Neuronal stem cell (in vitro differentiated cells): Measurements from ENCODE around the gene SAMD4A.

ENCODE experiments used
- DNase-seq: peaks from one replicate; pipeline ENCODE4 v3.0.0-alpha.2; 2013; ENCODE audit warnings: low spot score
- H2AFZ ChIP-seq: one replicate; pipeline ENCODE4 v1.6.1; 2013; ENCODE audit warnings: mild to moderate bottlenecking, low read length, inconsistent platforms
- H2AK5ac ChIP-seq: 2 replicates; pipeline ENCODE4 v1.6.1; 2013; ENCODE audit warnings: low read depth, mild to moderate bottlenecking, inconsistent platforms, low read length, moderate library complexity, mixed read lengths
- H2BK120ac ChIP-seq: 2 replicates; pipeline ENCODE4 v1.6.1; 2013; ENCODE audit warnings: low read depth, mild to moderate bottlenecking, inconsistent platforms, low read length, moderate library complexity, mixed read lengths
- H2BK12ac ChIP-seq: one replicate; pipeline ENCODE4 v1.6.1; 2013; ENCODE audit warnings: low read length, inconsistent platforms
- H2BK15ac ChIP-seq: 2 replicates; pipeline ENCODE4 v1.6.1; 2013; ENCODE audit warnings: mild to moderate bottlenecking, low read length, inconsistent platforms, mixed read lengths
- H2BK5ac ChIP-seq: one replicate; pipeline ENCODE4 v1.6.1; 2013; ENCODE audit warnings: inconsistent platforms, mild to moderate bottlenecking, low read length, moderate library complexity
- H3K14ac ChIP-seq: one replicate; pipeline ENCODE4 v1.6.1; 2013; ENCODE audit warnings: low read length, inconsistent platforms
- H3K18ac ChIP-seq: 2 replicates; pipeline ENCODE4 v1.6.1; 2013; ENCODE audit warnings: low read length, inconsistent platforms
- H3K23ac ChIP-seq: 2 replicates; pipeline ENCODE4 v1.6.1; 2013; ENCODE audit warnings: low read depth, mild to moderate bottlenecking, mixed read lengths, low read length, inconsistent platforms; ENCODE audit not compliant: poor library complexity
- H3K27ac ChIP-seq: replicated peaks from 3 replicates; pipeline ENCODE4 v1.5.1; 2013; ENCODE audit warnings: low read length, inconsistent platforms
- H3K27me3 ChIP-seq, 3 experiments: 2 replicates each; pipeline ENCODE4 v1.6.1; 2013; ENCODE audit warnings: low read length in 3 of 3, mild to moderate bottlenecking in 2 of 3, inconsistent platforms in 1 of 3, low read depth in 1 of 3, mixed read lengths in 1 of 3, moderate library complexity in 1 of 3; ENCODE audit not compliant: control insufficient read depth in 3 of 3, insufficient read depth in 3 of 3
- H3K36me3 ChIP-seq, 2 donors: replicated peaks in 1 of 2; 2 replicates each; pipeline ENCODE4 v1.6.1; 2013; ENCODE audit warnings: low read length in 2 of 2; ENCODE audit not compliant: control insufficient read depth in 2 of 2, insufficient read depth in 2 of 2
- H3K4ac ChIP-seq: 2 replicates; pipeline ENCODE4 v1.6.1; 2013; ENCODE audit warnings: inconsistent platforms, mild to moderate bottlenecking, low read length, moderate library complexity
- H3K4me1 ChIP-seq, 2 donors: 1 replicate in 1 of 2; 2 replicates in 1 of 2; pipeline ENCODE4 v1.6.1; 2013; ENCODE audit warnings: low read length in 2 of 2, low read depth in 1 of 2; ENCODE audit not compliant: control insufficient read depth in 2 of 2, insufficient read depth in 1 of 2
- H3K4me2 ChIP-seq: one replicate; pipeline ENCODE4 v1.6.1; 2013; ENCODE audit warnings: mild to moderate bottlenecking, low read length, inconsistent platforms; ENCODE audit not compliant: insufficient read depth, poor library complexity, severe bottlenecking
- H3K4me3 ChIP-seq, 2 donors: 2 replicates each; pipeline ENCODE4 v1.5.1; 2013; ENCODE audit warnings: low read length in 2 of 2, mild to moderate bottlenecking in 2 of 2, inconsistent platforms in 1 of 2, moderate library complexity in 1 of 2
- H3K79me1 ChIP-seq: one replicate; pipeline ENCODE4 v1.6.1; 2013; ENCODE audit warnings: low read depth, mild to moderate bottlenecking, inconsistent platforms, low read length, moderate library complexity
- H3K9ac ChIP-seq: one replicate; pipeline ENCODE4 v1.6.1; 2013; ENCODE audit warnings: mild to moderate bottlenecking, low read depth, low read length, inconsistent platforms; ENCODE audit not compliant: poor library complexity
- H3K9me3 ChIP-seq, 2 donors: replicated peaks in 1 of 2; 2 replicates each; pipeline versions ENCODE3 to v1.6.1; 2013; ENCODE audit warnings: low read length in 2 of 2, mild to moderate bottlenecking in 2 of 2, inconsistent platforms in 1 of 2, low read depth in 1 of 2, mixed read lengths in 1 of 2, moderate library complexity in 1 of 2; ENCODE audit not compliant: control insufficient read depth in 2 of 2, insufficient read depth in 1 of 2
- H4K8ac ChIP-seq: one replicate; pipeline ENCODE4 v1.6.1; 2013; ENCODE audit warnings: low read depth, mild to moderate bottlenecking, inconsistent platforms, low read length, moderate library complexity
- H4K91ac ChIP-seq: one replicate; pipeline ENCODE4 v1.6.1; 2013; ENCODE audit warnings: low read length, low read depth, mild to moderate bottlenecking, inconsistent platforms; ENCODE audit not compliant: poor library complexity
- WGBS, 2 donors: extraction: QIAGEN DNeasy Blood & Tissue Kit; methylation state at CpG; one replicate each; pipeline ENCODE4 v1.1.7; 2013; ENCODE audit warnings: missing lambda C conversion rate in 2 of 2, mixed read lengths in 1 of 2; ENCODE audit not compliant: insufficient read length in 2 of 2, insufficient replicate concordance in 1 of 2; ENCODE audit errors: extremely low coverage in 2 of 2; 5-methylcytosine and 5-hydroxymethylcytosine counted together

SAMD4A gene

GRCh38 chr14:54686871-54687749 lies 120.2 kb downstream of the SAMD4A start:
- H3K36me3 ChIP-seq, result no peaks in the 10 kb centered on the region
- H3K79me1 ChIP-seq, result peaks cover 4% of the 10 kb centered on the region
- H2AFZ ChIP-seq, result no peak overlapping the region
- no CpG with 5 or more reads among the region's 8 CpGs for WGBS, 2 donors
- H3K9ac ChIP-seq, result no peak overlapping the region
- no peak overlapping the region for H3K4ac ChIP-seq
- no peak overlapping the region for H2BK15ac ChIP-seq
- peaks cover 7 to 9% of the 10 kb centered on the region in 2 donors for H3K4me1 ChIP-seq
- no peak overlapping the region for H3K23ac ChIP-seq
- H3K9me3 ChIP-seq, result peaks cover 0 to 6% of the 10 kb centered on the region in 2 donors
- no peak overlapping the region for H4K8ac ChIP-seq
- H3K18ac ChIP-seq, result no peak overlapping the region
- H3K14ac ChIP-seq, result no peak overlapping the region
- H3K4me3 ChIP-seq, result no peak overlapping the region
- no peak overlapping the region for H4K91ac ChIP-seq
- no peak overlapping the region for H2BK12ac ChIP-seq
- H2BK120ac ChIP-seq, result no peak overlapping the region
- no peak overlapping the region for H3K4me2 ChIP-seq
- DNase-seq, result no peak
- H3K27ac ChIP-seq, result no peak overlapping the region
- no peaks in the 10 kb centered on the region for H3K27me3 ChIP-seq
- H2AK5ac ChIP-seq, result no peak overlapping the region
- H2BK5ac ChIP-seq, result no peak overlapping the region

DNA sequence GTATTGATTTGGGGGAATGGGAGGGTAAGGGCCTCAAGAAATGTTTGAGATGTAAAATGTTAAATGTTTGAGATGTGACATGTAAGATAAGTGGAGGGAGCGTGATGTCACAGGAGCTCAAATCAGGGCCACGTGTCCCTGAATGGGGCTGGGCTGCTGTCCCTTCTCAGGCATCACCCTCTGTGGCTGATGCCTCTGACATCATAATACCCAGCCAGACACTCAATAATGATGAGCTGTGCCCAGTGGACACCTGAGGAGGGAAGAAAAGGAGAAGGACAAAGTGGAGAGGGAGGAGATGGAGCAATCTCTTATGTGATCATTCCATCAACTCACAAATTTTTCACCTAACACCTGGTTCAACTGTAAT lies 120.8 kb downstream of the SAMD4A start:
- H2BK12ac ChIP-seq, result no peak overlapping the region
- H3K23ac ChIP-seq, result no peak overlapping the region
- H3K14ac ChIP-seq, result no peak overlapping the region
- no peak overlapping the region for H3K27ac ChIP-seq
- no peaks in the 10 kb centered on the region for H3K27me3 ChIP-seq
- no peak overlapping the region for H3K4me3 ChIP-seq
- H3K9ac ChIP-seq, result no peak overlapping the region
- no peak overlapping the region for H4K8ac ChIP-seq
- H3K9me3 ChIP-seq, result peaks cover 0 to 6% of the 10 kb centered on the region in 2 donors
- no peak overlapping the region for H2BK120ac ChIP-seq
- peaks cover 4% of the 10 kb centered on the region for H3K79me1 ChIP-seq
- 100% methylated on average over 1 of the region's 2 CpGs; no CpG with 5 or more reads in 1 of the 2 donors for WGBS, 2 donors
- no peak overlapping the region for H2BK5ac ChIP-seq
- H3K4me1 ChIP-seq, result peaks cover 7 to 9% of the 10 kb centered on the region in 2 donors
- H2AFZ ChIP-seq, result no peak overlapping the region
- no peak for DNase-seq
- no peak overlapping the region for H2AK5ac ChIP-seq
- no peak overlapping the region for H3K18ac ChIP-seq
- no peak overlapping the region for H4K91ac ChIP-seq
- no peak overlapping the region for H2BK15ac ChIP-seq
- no peak overlapping the region for H3K4ac ChIP-seq
- H3K4me2 ChIP-seq, result no peak overlapping the region
- no peaks in the 10 kb centered on the region for H3K36me3 ChIP-seq

GRCh38 chr14:54688229-54688628 lies 121.3 kb downstream of the SAMD4A start:
- H3K4ac ChIP-seq, result no peak overlapping the region
- H3K9ac ChIP-seq, result no peak overlapping the region
- no peak overlapping the region for H2BK12ac ChIP-seq
- no peak overlapping the region for H3K4me2 ChIP-seq
- H2AFZ ChIP-seq, result no peak overlapping the region
- H3K79me1 ChIP-seq, result peaks cover 4% of the 10 kb centered on the region
- WGBS, 2 donors, result no CpG with 5 or more reads among the region's 10 CpGs
- no peaks in the 10 kb centered on the region for H3K36me3 ChIP-seq
- peaks cover 7 to 9% of the 10 kb centered on the region in 2 donors for H3K4me1 ChIP-seq
- H4K91ac ChIP-seq, result no peak overlapping the region
- no peak overlapping the region for H4K8ac ChIP-seq
- no peak overlapping the region for H2BK120ac ChIP-seq
- no peak overlapping the region for H3K18ac ChIP-seq
- H3K27ac ChIP-seq, result no peak overlapping the region
- H3K23ac ChIP-seq, result no peak overlapping the region
- peaks cover 0 to 6% of the 10 kb centered on the region in 2 donors for H3K9me3 ChIP-seq
- DNase-seq, result no peak
- H3K27me3 ChIP-seq, result no peaks in the 10 kb centered on the region
- H2AK5ac ChIP-seq, result no peak overlapping the region
- no peak overlapping the region for H2BK5ac ChIP-seq
- no peak overlapping the region for H2BK15ac ChIP-seq
- no peak overlapping the region for H3K4me3 ChIP-seq
- H3K14ac ChIP-seq, result no peak overlapping the region

GRCh38 chr14:54689928-54690327 lies 123.0 kb downstream of the SAMD4A start:
- no peak for DNase-seq
- Histone ChIP-seq H2BK15ac (no peak overlapping the region), H3K4me1 (peaks cover 6 to 7% of the 10 kb centered on the region in 2 donors), H3K27me3 (no peaks in the 10 kb centered on the region), H2BK5ac (no peak overlapping the region), H2BK12ac (no peak overlapping the region), H3K79me1 (peaks cover 4% of the 10 kb centered on the region), H4K8ac (no peak overlapping the region), H3K27ac (no peak overlapping the region), H2AFZ (no peak overlapping the region), H2BK120ac (no peak overlapping the region), H3K14ac (no peak overlapping the region), H3K9ac (no peak overlapping the region), H3K23ac (no peak overlapping the region), H3K9me3 (peaks cover 0 to 6% of the 10 kb centered on the region in 2 donors), H3K4ac (no peak overlapping the region), H3K36me3 (no peaks in the 10 kb centered on the region), H4K91ac (no peak overlapping the region), H3K18ac (no peak overlapping the region), H3K4me3 (no peak overlapping the region), H2AK5ac (no peak overlapping the region), H3K4me2 (no peak overlapping the region)
- no CpG with 5 or more reads among the region's 1 CpG for WGBS, 2 donors
